IPS-NIHi7 (cell line): Measurements from ENCODE around the gene DLK1.

Experiments
- DNase-seq: peaks from one replicate; pipeline ENCODE4 v3.0.0; 2012; ENCODE audit warnings: mixed read lengths; ENCODE audit errors: extremely low spot score

DLK1 gene

GRCh38 chr14:100761481-100761880 is 34.8 kb downstream of the DLK1 start:
- no peak for DNase-seq

- DNase-seq, result no peak
These were observed 35.4 kb downstream of the DLK1 start for GRCh38 chr14:100762089-100762515.

- DNase-seq, result no peak
These were observed 36.2 kb downstream of the DLK1 start for GRCh38 chr14:100762901-100763300.

- DNase-seq, result no peak
These were observed 37.9 kb downstream of the DLK1 start for GRCh38 chr14:100764471-100765115.

- no peak for DNase-seq
These were observed 38.6 kb downstream of the DLK1 start for GRCh38 chr14:100765296-100765695.

GRCh38 chr14:100765991-100766390 is 39.3 kb downstream of the DLK1 start:
- no peak for DNase-seq

GRCh38 chr14:100767003-100767787 is 40.5 kb downstream of the DLK1 start:
- DNase-seq, result no peak

- no peak for DNase-seq
These were observed 41.3 kb downstream of the DLK1 start for GRCh38 chr14:100767788-100768536.

GRCh38 chr14:100769035-100769939 is 42.6 kb downstream of the DLK1 start:
- no peak for DNase-seq

- DNase-seq, result no peak
These were observed 43.4 kb downstream of the DLK1 start for GRCh38 chr14:100770046-100770445.

GRCh38 chr14:100770605-100771120 is 44.0 kb downstream of the DLK1 start:
- no peak for DNase-seq

GRCh38 chr14:100771121-100771800 is 44.6 kb downstream of the DLK1 start:
- no peak for DNase-seq

GRCh38 chr14:100772607-100773165 is 46.0 kb downstream of the DLK1 start:
- DNase-seq, result no peak

- no peak for DNase-seq
These were observed 46.9 kb downstream of the DLK1 start for GRCh38 chr14:100773331-100774163.

GRCh38 chr14:100774164-100774537 is 47.5 kb downstream of the DLK1 start:
- no peak for DNase-seq

- no peak for DNase-seq
These were observed 48.7 kb downstream of the DLK1 start for GRCh38 chr14:100775351-100775830.

- no peak for DNase-seq
These were observed 49.3 kb downstream of the DLK1 start for GRCh38 chr14:100775831-100776591.

- no peak for DNase-seq
These were observed 50.1 kb downstream of the DLK1 start for GRCh38 chr14:100776681-100777365.
